Common myeloid progenitor, CD34-positive (primary cell): Measurements from ENCODE around the gene PLXNB2.
"Not testable (repeated sequence)": the region's sequence is repeated elsewhere in the genome, so short reads cannot be mapped to it uniquely, and the experiment has no call there.

Experiments
- CTCF ChIA-PET: fragments of 350-600 bp; sonication (Branson Sonifier 250); formaldehyde crosslinking; loops from one replicate; lab custom pipeline; 2021; ENCODE audit warnings: antibody characterized with exemption; lab: Charles Lee
- POLR2A ChIA-PET: fragments of 350-600 bp; sonication (Branson Sonifier 250); formaldehyde crosslinking; loops from one replicate; lab custom pipeline; 2021; ENCODE audit warnings: antibody characterized with exemption; lab: Charles Lee
- DNase-seq, 3 donors: peaks; one replicate each; pipeline versions ENCODE4 v3.0.0 to v3.0.0-alpha.2; 2013
- H3K27ac ChIP-seq, 2 experiments: 1 replicate in 1 of 2; 2 replicates in 1 of 2; pipeline ENCODE4 v1.7.0; 2013; ENCODE audit warnings: inconsistent platforms in 2 of 2, low read length in 2 of 2, mild to moderate bottlenecking in 2 of 2, low read depth in 1 of 2, moderate library complexity in 1 of 2; ENCODE audit not compliant: severe bottlenecking in 2 of 2, insufficient read depth in 1 of 2, poor library complexity in 1 of 2
- H3K27me3 ChIP-seq, 5 experiments: replicated peaks in 2 of 5; 1 replicate in 3 of 5; 2 replicates in 2 of 5; pipeline versions ENCODE4 v1.6.1 to v1.7.0; 2013; ENCODE audit warnings: low read length in 4 of 5, mild to moderate bottlenecking in 2 of 5, moderate library complexity in 2 of 5, inconsistent platforms in 1 of 5; ENCODE audit not compliant: insufficient read depth in 5 of 5, control insufficient read depth in 4 of 5
- H3K36me3 ChIP-seq, 4 experiments: 1 replicate in 2 of 4; 2 replicates in 2 of 4; pipeline versions ENCODE4 v1.6.1 to v1.7.0; 2013; ENCODE audit warnings: low read length in 3 of 4, control low read depth in 1 of 4, mild to moderate bottlenecking in 1 of 4; ENCODE audit not compliant: control insufficient read depth in 4 of 4, insufficient read depth in 4 of 4
- H3K4me1 ChIP-seq, 4 experiments: 1 replicate in 3 of 4; 2 replicates in 1 of 4; pipeline versions ENCODE4 v1.6.1 to v1.7.1; 2013; ENCODE audit warnings: low read length in 3 of 4, mild to moderate bottlenecking in 3 of 4, control low read depth in 1 of 4, inconsistent platforms in 1 of 4, moderate library complexity in 1 of 4; ENCODE audit not compliant: control insufficient read depth in 4 of 4, insufficient read depth in 4 of 4; ENCODE audit errors: control extremely low read depth in 1 of 4
- H3K4me3 ChIP-seq, 7 experiments: 1 replicate in 4 of 7; 2 replicates in 3 of 7; pipeline versions ENCODE4 v1.5.1 to v1.7.0; 2013; ENCODE audit warnings: mild to moderate bottlenecking in 7 of 7, low read length in 6 of 7, moderate library complexity in 6 of 7, inconsistent platforms in 2 of 7, low read depth in 2 of 7, control low read depth in 1 of 7; ENCODE audit not compliant: insufficient read depth in 4 of 7, control insufficient read depth in 1 of 7; ENCODE audit errors: extremely low read depth in 1 of 7
- H3K9me3 ChIP-seq, 5 experiments: 1 replicate in 4 of 5; 2 replicates in 1 of 5; pipeline versions ENCODE4 v1.6.1 to v1.7.1; 2013; ENCODE audit warnings: low read length in 4 of 5, mild to moderate bottlenecking in 2 of 5, inconsistent platforms in 1 of 5, low read depth in 1 of 5, moderate library complexity in 1 of 5; ENCODE audit not compliant: control insufficient read depth in 4 of 5, insufficient read depth in 2 of 5; ENCODE audit errors: control extremely low read depth in 1 of 5
- WGBS: methylation state at CpG from one replicate; pipeline ENCODE4 v1.1.5; 2013; ENCODE audit not compliant: insufficient coverage; 5-methylcytosine and 5-hydroxymethylcytosine counted together

PLXNB2 gene

GRCh38 chr22:50273352-50273751 lies 34.1 kb downstream of the PLXNB2 start:
- POLR2A ChIA-PET = not testable (repeated sequence)

GRCh38 chr22:50272044-50272802 lies 35.2 kb downstream of the PLXNB2 start:
- ChIA-PET CTCF (interaction anchor here (0.8 to 6.5 kb wide), 13 partner anchors 9 to 223 kb away, joined by 3 to 120 read pairs (median 5); partner anchors contain the start of genes DENND6B, HDAC10 and PLXNB2), POLR2A (interaction anchor here (0.6 to 0.8 kb wide), 2 partner anchors 25 to 94 kb away, joined by 4 to 5 read pairs; no protein-coding TSS in a partner anchor)
- Histone ChIP-seq H3K9me3 (peaks cover 0 to 8% (median 0%) of the 10 kb centered on the region in 5 experiments), H3K36me3 (peaks cover 0 to 23% (median 14%) of the 10 kb centered on the region in 4 experiments), H3K4me1 (peaks cover 0 to 47% (median 39%) of the 10 kb centered on the region in 4 experiments), H3K27me3 (peaks cover 0 to 14% (median 4%) of the 10 kb centered on the region in 5 experiments), H3K27ac (no peak overlapping the region), H3K4me3 (peak overlapping the region in 1 of 7 experiments; percentile 80)
- WGBS = 48% methylated on average over 22 of the region's 26 CpGs
- DNase-seq = no peak

More at GRCh38 chr22:50273352-50273751, 34.1 kb downstream of the PLXNB2 start:
- H3K9me3 ChIP-seq, H3K27ac ChIP-seq, H3K4me3 ChIP-seq, DNase-seq: not testable (repeated sequence)
- CTCF ChIA-PET = interaction anchor here (0.7 to 6.5 kb wide), 10 partner anchors 10 to 197 kb away, joined by 3 to 120 read pairs (median 8); partner anchors contain the start of genes DENND6B, HDAC10 and PLXNB2
- H3K4me1 ChIP-seq = peaks cover 0 to 42% (median 33%) of the 10 kb centered on the region in 4 experiments
- 60% methylated on average over 3 of the region's 11 CpGs for WGBS
- peaks cover 0 to 34% (median 22%) of the 10 kb centered on the region in 4 experiments for H3K36me3 ChIP-seq
- H3K27me3 ChIP-seq = peaks cover 0 to 14% (median 4%) of the 10 kb centered on the region in 5 experiments

- ChIA-PET CTCF (interaction anchor here (1.3 to 6.5 kb wide), 6 partner anchors 8 to 70 kb away, joined by 3 to 120 read pairs (median 18); partner anchors contain the start of genes DENND6B, HDAC10 and PLXNB2), POLR2A (no interaction called here)
- DNase-seq = peak; percentile 43 to 57 (median 51)
- Histone ChIP-seq H3K4me3 (peak overlapping the region in 6 of 7 experiments; percentile 30 to 80 (median 66)), H3K4me1 (peaks cover 0 to 47% (median 39%) of the 10 kb centered on the region in 4 experiments), H3K27me3 (peaks cover 0 to 14% (median 4%) of the 10 kb centered on the region in 5 experiments), H3K27ac (no peak overlapping the region), H3K9me3 (peaks cover 0 to 15% (median 0%) of the 10 kb centered on the region in 5 experiments), H3K36me3 (peaks cover 0 to 21% (median 12%) of the 10 kb centered on the region in 4 experiments)
- WGBS = under 1% methylated on average over 25 of the region's 45 CpGs
Measured at GRCh38 chr22:50271519-50271970, 35.9 kb downstream of the PLXNB2 start.

- Histone ChIP-seq H3K36me3 (peaks cover 0 to 16% (median 10%) of the 10 kb centered on the region in 4 experiments), H3K27me3 (peaks cover 0 to 14% (median 4%) of the 10 kb centered on the region in 5 experiments), H3K4me3 (peak overlapping the region; percentile 42 to 80 (median 64)), H3K9me3 (peaks cover 0 to 9% (median 0%) of the 10 kb centered on the region in 5 experiments), H3K27ac (no peak overlapping the region), H3K4me1 (peaks cover 0 to 47% (median 39%) of the 10 kb centered on the region in 4 experiments)
- ChIA-PET POLR2A (no interaction called here), CTCF (interaction anchor here (3.2 to 3.8 kb wide), 2 partner anchors 7 to 35 kb away, joined by 10 to 15 read pairs; partner anchors contain the start of gene PLXNB2)
- peak; percentile 39 to 69 (median 55) for DNase-seq
- under 1% methylated on average over 42 of the region's 53 CpGs for WGBS
Measured at GRCh38 chr22:50270666-50271394, 36.6 kb downstream of the PLXNB2 start.

DNA sequence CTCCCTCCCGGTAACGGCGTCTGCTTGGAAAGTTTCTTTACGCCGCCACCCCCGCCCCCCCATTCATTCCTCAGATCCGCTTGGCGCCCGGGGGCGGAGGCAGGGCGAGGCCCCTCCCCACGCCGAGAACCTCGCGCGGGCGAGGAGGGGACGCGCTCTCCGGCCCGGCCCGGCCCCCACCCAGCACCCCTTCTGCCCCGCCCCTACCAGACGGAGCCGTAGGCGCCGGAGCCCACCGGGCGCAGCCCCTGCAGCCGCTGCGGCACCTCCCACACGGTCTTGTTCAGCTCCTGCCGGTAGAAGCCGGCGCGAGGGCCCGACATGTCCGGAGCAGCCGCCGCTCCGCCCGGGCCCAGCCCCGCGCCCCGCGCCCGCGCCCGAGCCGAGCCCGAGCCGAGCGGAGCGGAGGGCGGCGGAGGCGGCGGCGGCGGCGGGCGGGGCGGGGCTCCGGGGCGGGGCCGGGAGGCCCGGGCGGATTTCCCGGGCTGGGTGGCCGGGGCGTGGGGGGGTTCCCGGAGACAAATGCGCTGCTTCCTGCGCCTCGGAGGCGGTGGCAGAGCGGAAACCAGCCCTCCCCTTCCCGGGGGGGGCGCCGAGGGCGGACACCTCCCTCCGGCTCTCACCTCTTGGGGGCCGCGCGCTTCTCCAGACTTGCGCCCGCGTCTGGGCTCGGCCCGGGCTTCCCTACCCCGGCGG lies 37.3 kb downstream of the PLXNB2 start, which contains the start of gene MAPK11:
Gene MAPK11, minus strand, starts transcription at position 411 of the 696 bp plus-strand sequence. Its CDS starts 88 bp downstream, at position 323.
- WGBS = 0% methylated on average over 55 of the region's 92 CpGs
- H3K27ac ChIP-seq = no peak within 1 kb of the TSS
- peaks cover 0 to 14% (median 4%) of the 10 kb centered on the region in 5 experiments for H3K27me3 ChIP-seq
- peaks cover 0 to 47% (median 39%) of the 10 kb centered on the region in 4 experiments for H3K4me1 ChIP-seq
- H3K4me3 ChIP-seq = peak within 1 kb of the TSS; percentile 42 to 80 (median 64)
- POLR2A ChIA-PET = no interaction called here
- peaks cover 0 to 8% (median 0%) of the 10 kb centered on the region in 5 experiments for H3K9me3 ChIP-seq
- peak in 2 of 3 donors; percentile 36 to 48 for DNase-seq
- H3K36me3 ChIP-seq = peaks cover 0 to 9% (median 5%) of the 10 kb centered on the region in 4 experiments
- CTCF ChIA-PET = no interaction called here

DNA sequence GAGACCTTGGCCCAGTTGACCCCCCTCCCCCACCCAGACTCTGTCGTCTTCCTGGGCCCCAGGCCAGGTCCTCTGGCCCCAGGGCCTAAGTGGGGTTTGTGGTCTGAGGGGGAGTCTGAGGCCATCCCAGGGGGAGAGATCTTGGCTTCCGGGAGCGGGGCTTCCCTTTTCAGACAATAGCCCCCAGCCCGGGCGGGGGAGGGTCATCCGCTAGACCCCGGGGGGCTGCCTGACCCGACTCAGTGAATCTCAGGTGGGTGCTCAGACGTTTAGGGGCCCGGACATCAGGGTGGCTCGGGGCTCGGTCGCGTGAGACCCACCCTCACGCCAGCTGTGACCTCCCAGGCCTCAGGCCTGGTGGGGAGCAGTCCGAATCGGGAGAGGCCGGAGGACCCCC lies 37.9 kb downstream of the PLXNB2 start:
- Histone ChIP-seq H3K36me3 (peaks cover 0 to 6% (median 4%) of the 10 kb centered on the region in 4 experiments), H3K27ac (no peak overlapping the region), H3K4me1 (peaks cover 0 to 47% (median 39%) of the 10 kb centered on the region in 4 experiments), H3K9me3 (peaks cover 0 to 8% (median 0%) of the 10 kb centered on the region in 5 experiments), H3K27me3 (peaks cover 0 to 14% (median 4%) of the 10 kb centered on the region in 5 experiments), H3K4me3 (peak overlapping the region in 6 of 7 experiments; percentile 26 to 80 (median 56))
- no peak for DNase-seq
- WGBS = 3% methylated on average over 13 of the region's 18 CpGs
- ChIA-PET CTCF (interaction anchor here (1.6 kb wide), 1 partner anchor 72 kb away, joined by 6 read pairs; no protein-coding TSS in a partner anchor), POLR2A (no interaction called here)
